Lung (tissue), 12 donors: ENCODE measurements around the gene ADAM11. TPM values are rescaled to one million over a fixed set of nuclear protein-coding genes. Genes with fewer than 3 reads are reported as not detected.

ENCODE experiments used
- ATAC-seq: fragments of 200-7000 bp; cut with Tn5 transposase; one replicate; pipeline ENCODE4 v1.9.1; 2020; ENCODE audit warnings: moderate number of reproducible peaks; ENCODE audit not compliant: insufficient read depth, low FRiP score
- DNase-seq, 3 donors: peaks; one replicate each; pipeline ENCODE4 v3.0.0-alpha.2; 2013 to 2017
- H3K27ac ChIP-seq, 2 donors: one replicate each; pipeline ENCODE4 v1.5.1; 2013; ENCODE audit warnings: mild to moderate bottlenecking in 2 of 2, moderate library complexity in 2 of 2, control low read depth in 1 of 2, inconsistent platforms in 1 of 2, low read depth in 1 of 2, low read length in 1 of 2
- H3K27me3 ChIP-seq, 3 donors: one replicate each; pipeline ENCODE4 v1.5.1; 2013; ENCODE audit warnings: low read length in 2 of 3; ENCODE audit not compliant: control insufficient read depth in 3 of 3, insufficient read depth in 3 of 3
- H3K36me3 ChIP-seq, 4 donors: one replicate each; pipeline ENCODE4 v1.5.1; 2013; ENCODE audit warnings: low read length in 4 of 4, mild to moderate bottlenecking in 1 of 4, moderate library complexity in 1 of 4; ENCODE audit not compliant: control insufficient read depth in 4 of 4, insufficient read depth in 4 of 4
- H3K4me1 ChIP-seq, 5 donors: one replicate each; pipeline ENCODE4 v1.5.1; 2013; ENCODE audit warnings: low read length in 5 of 5, mild to moderate bottlenecking in 2 of 5, moderate library complexity in 1 of 5; ENCODE audit not compliant: control insufficient read depth in 5 of 5, insufficient read depth in 5 of 5
- H3K4me3 ChIP-seq: one replicate; pipeline ENCODE4 v1.5.1; 2013; ENCODE audit warnings: mild to moderate bottlenecking, control low read depth, moderate library complexity
- H3K9ac ChIP-seq, 2 donors: one replicate each; pipeline ENCODE4 v1.5.1; 2013; ENCODE audit warnings: low read length in 2 of 2, control low read depth in 1 of 2; ENCODE audit not compliant: insufficient read depth in 1 of 2
- H3K9me3 ChIP-seq, 4 donors: one replicate each; pipeline ENCODE4 v1.5.1; 2013; ENCODE audit warnings: low read length in 3 of 4, mild to moderate bottlenecking in 1 of 4, moderate library complexity in 1 of 4; ENCODE audit not compliant: control insufficient read depth in 4 of 4, insufficient read depth in 3 of 4
- CTCF ChIP-seq: IDR thresholded peaks from 2 replicates; pipeline ENCODE4 v1.5.1; 2012; ENCODE audit warnings: mild to moderate bottlenecking; ENCODE audit errors: control extremely low read depth, extremely low read depth
- WGBS, 2 donors: extraction: QIAGEN DNeasy Blood & Tissue Kit; methylation state at CpG; one replicate each; pipeline ENCODE4 v1.1.7; 2013; 5-methylcytosine and 5-hydroxymethylcytosine counted together
- polyA plus RNA-seq, 2 donors: library from polyadenylated mRNA; stranded (reverse); fragments of 200-250 nt; gene quantifications; one replicate each; pipeline ENCODE4 v1.2.1, GENCODE V29; 2013
- total RNA-seq, 2 donors: library from RNA; depleted of rRNA in 1 of 2; stranded (reverse); fragments of >200 nt in 1 of 2; gene quantifications; one replicate each; pipeline ENCODE4 v1.2.1, GENCODE V29; 2014 to 2021
- donor health status: control.
- donor health status: control.
- donor health status: Bipolar disorder and iron deficiency.
- donor health status: healthy.
- donor health status: DM: yes; HTN: yes; CAD: no.

ADAM11 gene
- total and polyA plus RNA-seq, 4 donors: 0.09 to 1.1 (median 0.18) TPM

DNA sequence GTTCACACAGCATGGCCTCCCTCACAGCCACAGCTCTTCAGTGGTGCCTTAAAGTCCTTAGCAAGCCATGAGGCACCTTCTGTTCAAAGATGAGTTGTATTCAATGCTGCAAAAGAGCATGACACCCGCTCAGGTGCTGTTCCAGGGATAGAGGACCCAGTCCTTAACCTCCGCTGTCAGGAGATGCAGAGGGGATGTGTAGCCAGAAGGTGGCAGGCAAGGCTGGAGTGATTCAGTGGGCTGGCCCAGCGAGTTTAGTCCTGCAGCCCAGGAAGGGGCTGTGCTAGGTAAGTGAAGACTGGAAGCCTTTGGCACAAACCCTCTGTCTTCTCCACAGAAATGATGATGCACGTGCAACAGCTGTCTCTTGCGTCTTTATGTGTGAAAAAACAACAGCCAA lies 25.0 kb upstream of the ADAM11 start:
- 80 to 83% methylated on average over 5 of the region's 5 CpGs for WGBS, 2 donors
- DNase-seq (no peak), ATAC-seq (no peak)
- TF ChIP-seq CTCF: no peak
- no peaks in the 10 kb centered on the region for H3K27me3 ChIP-seq
- no peaks in the 10 kb centered on the region for H3K9me3 ChIP-seq
- H3K36me3 ChIP-seq: peaks cover 0 to 4% (median 3%) of the 10 kb centered on the region in 4 donors
- H3K4me3 ChIP-seq: no peak overlapping the region
- H3K4me1 ChIP-seq: no peaks in the 10 kb centered on the region
- H3K9ac ChIP-seq: no peak overlapping the region
- no peak overlapping the region for H3K27ac ChIP-seq

DNA sequence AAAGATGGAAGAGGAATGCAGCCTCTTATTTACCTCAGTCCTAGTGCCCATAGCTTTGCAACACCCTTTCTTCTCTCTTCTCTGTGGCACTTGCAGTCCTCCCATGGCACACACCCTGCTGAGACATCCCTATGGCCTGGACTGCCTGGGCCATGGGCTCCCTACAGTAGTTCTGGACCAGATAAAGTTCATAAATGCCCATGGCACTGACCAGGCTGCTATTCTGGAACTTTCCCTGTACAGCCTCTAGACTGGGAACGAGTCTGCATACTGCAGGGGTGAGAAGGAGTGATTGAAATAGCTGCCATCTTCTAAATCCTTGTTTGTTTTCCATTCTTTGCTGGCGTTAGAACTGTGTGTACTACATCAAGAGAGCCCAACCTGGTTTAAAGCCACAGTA lies 24.5 kb upstream of the ADAM11 start:
- ATAC-seq (no peak), DNase-seq (no peak)
- Histone ChIP-seq H3K4me1 (no peaks in the 10 kb centered on the region), H3K27ac (no peak overlapping the region), H3K4me3 (no peak overlapping the region), H3K27me3 (no peaks in the 10 kb centered on the region), H3K9ac (no peak overlapping the region), H3K36me3 (peaks cover 0 to 4% (median 3%) of the 10 kb centered on the region in 4 donors), H3K9me3 (no peaks in the 10 kb centered on the region)
- WGBS, 2 donors: 84 to 87% methylated on average over 2 of the region's 2 CpGs
- TF ChIP-seq CTCF: no peak

GRCh38 chr17:44736551-44737240 lies 22.1 kb upstream of the ADAM11 start:
- Histone ChIP-seq H3K4me3 (no peak overlapping the region), H3K9me3 (no peaks in the 10 kb centered on the region), H3K36me3 (peaks cover 0 to 9% (median 4%) of the 10 kb centered on the region in 4 donors), H3K9ac (no peak overlapping the region), H3K27me3 (no peaks in the 10 kb centered on the region), H3K27ac (no peak overlapping the region), H3K4me1 (no peaks in the 10 kb centered on the region)
- ATAC-seq: no peak
- WGBS, 2 donors: 76 to 89% methylated on average over 12 of the region's 12 CpGs
- no peak for DNase-seq
- TF ChIP-seq CTCF: no peak
